ENCODE measurements around the gene MAPK8IP3. TPM values are rescaled to one million over a fixed set of nuclear protein-coding genes. Genes with fewer than 3 reads are reported as not detected.
"Not testable (repeated sequence)": the region's sequence is repeated elsewhere in the genome, so short reads cannot be mapped to it uniquely, and the experiment has no call there.

The MAPK8IP3 gene
- total RNA-seq, 1 donor from 2014 or later, result 44.9 TPM

GRCh38 chr16:1691956-1692355, 14.0 kb upstream of the MAPK8IP3 start:
- H3K27ac ChIP-seq, result no peak overlapping the region
- peaks cover 0 to 57% of the 10 kb centered on the region in 2 donors for H3K36me3 ChIP-seq
- intact Hi-C loops (cut with DNase I), result no loop called here

DNA sequence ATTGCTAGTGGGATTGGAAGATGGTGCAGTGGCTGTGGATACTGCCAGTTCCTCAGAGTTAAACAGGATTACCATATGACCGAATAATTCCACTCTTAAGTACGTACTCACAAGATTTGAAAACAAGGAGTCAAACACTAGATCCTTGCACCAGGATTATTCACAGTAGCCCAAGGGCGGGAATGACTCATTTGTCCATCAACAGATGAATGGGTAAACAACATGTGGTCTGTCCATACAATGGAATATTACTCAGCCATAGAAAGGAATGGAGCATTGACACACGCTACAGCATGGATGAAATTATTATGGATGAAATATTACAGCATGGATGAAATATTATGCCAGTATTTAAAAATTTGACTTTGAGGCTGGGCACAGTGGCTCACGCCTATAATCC, 9.1 kb upstream of the MAPK8IP3 start:
- no peak overlapping the region for H3K27ac ChIP-seq
- TF ChIP-seq POLR2AphosphoS5 (IDR thresholded peaks at IDR 0.05; ENCODE audit: insufficient read depth in 1 of 2, low read depth in 1 of 2), result no peak
- TF ChIP-seq POLR2A (IDR thresholded peaks at IDR 0.05), result no peak
- TF ChIP-seq CTCF (IDR thresholded peaks at IDR 0.05), result no peak
- H3K4me3 ChIP-seq, result no peak overlapping the region
- H3K27me3 ChIP-seq, result no peaks in the 10 kb centered on the region
- peaks cover 3% of the 10 kb centered on the region for H3K4me1 ChIP-seq
- H3K36me3 ChIP-seq, result peaks cover 0 to 42% of the 10 kb centered on the region in 2 donors
- intact Hi-C loops (cut with DNase I), result no loop called here
- no peaks in the 10 kb centered on the region for H3K9me3 ChIP-seq
- no peak for DNase-seq (ENCODE audit: extremely low spot score in 2 of 2)

More at GRCh38 chr16:1691956-1692355, 14.0 kb upstream of the MAPK8IP3 start:
- TF ChIP-seq POLR2AphosphoS5 (IDR thresholded peaks at IDR 0.05; ENCODE audit: insufficient read depth in 1 of 2, low read depth in 1 of 2) (no peak), CTCF (IDR thresholded peaks at IDR 0.05) (no peak), POLR2A (IDR thresholded peaks at IDR 0.05) (no peak)
- H3K4me1 ChIP-seq, result peaks cover 8% of the 10 kb centered on the region
- H3K9me3 ChIP-seq, result no peaks in the 10 kb centered on the region
- H3K27me3 ChIP-seq, result no peaks in the 10 kb centered on the region
- H3K4me3 ChIP-seq, result no peak overlapping the region
- DNase-seq (ENCODE audit: extremely low spot score in 2 of 2), result no peak

DNA sequence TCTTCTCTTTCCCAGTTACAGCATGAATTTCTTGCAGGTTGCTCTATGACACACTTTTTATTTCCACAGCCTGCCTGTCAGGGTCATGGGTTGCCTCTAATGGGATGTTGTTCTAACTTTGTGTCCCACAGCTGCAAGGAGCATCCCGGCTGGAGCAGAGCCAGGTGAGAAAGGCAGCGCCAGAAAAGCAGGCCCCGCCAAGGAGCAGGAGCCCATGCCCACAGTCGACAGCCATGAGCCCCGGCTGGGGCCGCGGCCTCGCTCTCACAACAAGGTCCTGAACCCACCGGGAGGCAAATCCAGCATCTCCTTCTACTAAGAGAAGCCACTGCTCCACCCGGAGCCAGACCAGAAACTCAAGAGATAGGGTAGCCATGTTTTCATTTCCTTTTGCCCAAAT, 7.3 kb upstream of the MAPK8IP3 start:
- TF ChIP-seq POLR2AphosphoS5 (IDR thresholded peaks at IDR 0.05; ENCODE audit: insufficient read depth in 1 of 2, low read depth in 1 of 2), result no peak
- TF ChIP-seq POLR2A (IDR thresholded peaks at IDR 0.05), result no peak
- no peak for TF ChIP-seq CTCF (IDR thresholded peaks at IDR 0.05)
- Histone ChIP-seq H3K4me3 (no peak overlapping the region), H3K9me3 (no peaks in the 10 kb centered on the region), H3K36me3 (peaks cover 0 to 26% of the 10 kb centered on the region in 2 donors), H3K4me1 (no peaks in the 10 kb centered on the region), H3K27ac (no peak overlapping the region), H3K27me3 (no peaks in the 10 kb centered on the region)
- DNase-seq (ENCODE audit: extremely low spot score in 2 of 2), result no peak
- intact Hi-C loops (cut with DNase I), result no loop called here

- Histone ChIP-seq H3K27ac (no peak overlapping the region), H3K36me3 (peaks cover 0 to 16% of the 10 kb centered on the region in 2 donors), H3K27me3 (no peaks in the 10 kb centered on the region), H3K4me1 (peaks cover 7% of the 10 kb centered on the region), H3K9me3 (no peaks in the 10 kb centered on the region), H3K4me3 (no peak overlapping the region)
- TF ChIP-seq CTCF (IDR thresholded peaks at IDR 0.05), result no peak
- no peak for TF ChIP-seq POLR2A (IDR thresholded peaks at IDR 0.05)
- no peak for TF ChIP-seq POLR2AphosphoS5 (IDR thresholded peaks at IDR 0.05; ENCODE audit: insufficient read depth in 1 of 2, low read depth in 1 of 2)
- DNase-seq (ENCODE audit: extremely low spot score in 2 of 2), result no peak
- intact Hi-C loops (cut with DNase I), result loop anchor here (10.0 kb wide), 1 partner anchor 275 kb away; the partner anchor contains the start of gene UQCC4
These were observed 5.7 kb upstream of the MAPK8IP3 start for GRCh38 chr16:1700246-1700645.

- intact Hi-C loops (cut with DNase I), result loop anchor here (10.0 kb wide), 1 partner anchor 277 kb away; the partner anchor contains the start of gene UQCC4
- DNase-seq (ENCODE audit: extremely low spot score in 2 of 2), result no peak
- Histone ChIP-seq H3K9me3 (no peaks in the 10 kb centered on the region), H3K4me3 (no peak overlapping the region), H3K36me3 (peaks cover 0 to 11% of the 10 kb centered on the region in 2 donors), H3K4me1 (peaks cover 7% of the 10 kb centered on the region), H3K27ac (no peak overlapping the region), H3K27me3 (no peaks in the 10 kb centered on the region)
- no peak for TF ChIP-seq POLR2A (IDR thresholded peaks at IDR 0.05)
- peak in 1 of 2 donors; percentile 53 for TF ChIP-seq POLR2AphosphoS5 (IDR thresholded peaks at IDR 0.05; ENCODE audit: insufficient read depth in 1 of 2, low read depth in 1 of 2)
- TF ChIP-seq CTCF (IDR thresholded peaks at IDR 0.05), result no peak
These were observed 4.6 kb upstream of the MAPK8IP3 start for GRCh38 chr16:1701216-1701878.

GRCh38 chr16:1705324-1705687, 689 bp upstream of the MAPK8IP3 start:
- Histone ChIP-seq H3K4me3 (peak overlapping the region; percentile 76 to 94), H3K27ac (peak overlapping the region; percentile 82), H3K4me1 (peaks cover 40% of the 10 kb centered on the region)
- H3K36me3 ChIP-seq; H3K9me3 ChIP-seq; DNase-seq (ENCODE audit: extremely low spot score in 2 of 2); H3K27me3 ChIP-seq: not testable (repeated sequence)
- intact Hi-C loops (cut with DNase I), result loop anchor here (5.0 to 10.0 kb wide), 3 partner anchors 67 to 281 kb away; partner anchors contain the start of genes CRAMP1, EME2, IFT140 and MRPS34
